AG09309 (cell line): ENCODE data around the gene TAF1B.

ENCODE experiments used
- DNase-seq: peaks from one replicate; pipeline ENCODE4 v3.0.0-alpha.2; 2010; ENCODE audit warnings: low read depth
- H3K4me3 ChIP-seq: 2 replicates; pipeline ENCODE4 v1.5.1; 2011; ENCODE audit warnings: mild to moderate bottlenecking, low read depth, low read length, moderate library complexity; ENCODE audit not compliant: control insufficient read depth
- CTCF ChIP-seq: IDR thresholded peaks from 2 replicates; pipeline ENCODE4 v1.5.1; 2011; ENCODE audit warnings: mild to moderate bottlenecking, low read depth, low read length, inconsistent platforms; ENCODE audit not compliant: insufficient read depth, control insufficient read depth; ENCODE audit errors: missing control alignments

The TAF1B gene

DNA sequence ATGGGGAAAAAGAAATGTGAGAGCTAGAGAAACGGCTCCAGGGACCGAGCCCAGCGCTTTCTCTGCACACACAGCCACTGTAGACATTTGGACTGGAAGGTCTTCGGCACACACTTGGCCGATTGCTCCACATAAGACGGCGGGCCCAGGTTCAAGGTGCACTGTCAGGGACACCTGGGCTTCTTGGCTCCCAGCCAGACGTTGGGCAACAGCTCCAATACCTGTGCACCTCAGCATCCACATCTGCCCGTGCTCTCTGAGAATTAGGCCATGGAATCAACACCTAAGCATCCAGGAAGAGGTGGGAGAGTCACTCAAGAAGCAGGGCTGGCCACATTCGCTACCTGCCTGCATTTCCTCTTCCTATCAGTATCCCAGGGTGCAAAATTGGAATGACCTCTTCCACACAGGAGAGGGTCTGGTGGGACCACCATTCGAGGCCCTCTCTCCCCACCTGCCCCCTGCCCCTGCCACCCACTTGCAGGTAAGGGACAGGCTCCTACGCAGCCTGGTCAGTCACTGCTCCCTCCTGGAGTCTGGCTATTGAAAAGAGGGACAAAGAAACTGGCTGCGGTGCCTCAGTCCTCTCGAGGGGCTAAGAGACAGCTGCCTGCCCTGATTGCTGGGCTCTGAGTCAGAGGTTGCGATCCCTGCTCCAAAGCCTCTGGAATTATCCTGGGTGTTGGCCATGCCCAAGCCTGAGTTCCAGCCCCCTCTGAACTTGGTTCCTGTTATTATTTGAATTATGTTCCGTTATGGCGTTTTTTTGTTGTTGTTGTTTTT is 40.1 kb upstream of the TAF1B start:
- no peak for DNase-seq
- TF ChIP-seq CTCF: no peak
- no peak overlapping the region for H3K4me3 ChIP-seq

- no peak for TF ChIP-seq CTCF
- no peak overlapping the region for H3K4me3 ChIP-seq
- DNase-seq: no peak
These were observed 37.6 kb upstream of the TAF1B start for GRCh38 chr2:9805435-9806297.

DNA sequence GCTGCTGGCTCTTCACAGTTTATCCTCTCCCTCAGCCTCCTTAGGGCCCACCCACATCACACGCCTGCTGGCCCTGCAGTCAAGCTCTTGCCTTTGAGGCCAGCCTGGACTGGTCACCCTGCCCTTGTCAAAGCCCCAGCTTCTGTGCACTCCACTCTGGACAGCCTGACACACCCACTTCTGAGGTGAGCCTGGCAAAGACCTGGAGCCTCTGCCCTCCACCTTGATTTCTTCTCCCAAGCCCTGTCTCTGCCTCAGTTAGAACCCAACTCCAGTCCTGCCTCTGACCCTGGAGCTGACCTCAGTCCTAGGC is 37.0 kb upstream of the TAF1B start:
- no peak overlapping the region for H3K4me3 ChIP-seq

DNA sequence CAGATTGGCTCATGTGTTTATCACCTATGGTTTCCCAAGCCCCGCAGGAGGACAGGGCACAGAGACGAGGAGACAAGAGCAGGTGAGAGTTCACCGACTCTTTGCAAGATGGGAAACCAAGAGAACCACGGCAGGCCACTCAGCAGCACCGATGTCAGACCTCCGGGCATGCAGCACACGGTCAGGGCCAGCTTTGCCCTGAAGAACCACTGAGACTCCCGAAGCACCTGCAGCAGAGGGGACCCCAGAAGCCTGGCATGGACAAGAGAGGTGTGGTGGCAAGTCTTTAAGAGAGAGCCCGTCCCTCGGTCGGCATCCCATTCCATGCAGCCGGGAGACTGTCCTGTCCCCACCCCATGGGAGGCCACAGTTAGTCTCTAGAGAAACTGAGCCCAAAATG is 36.6 kb upstream of the TAF1B start:
- no peak overlapping the region for H3K4me3 ChIP-seq
- DNase-seq: no peak
- TF ChIP-seq CTCF: no peak

More for the DNA sequence above, 37.0 kb upstream of the TAF1B start:
- DNase-seq: no peak
- no peak for TF ChIP-seq CTCF

DNA sequence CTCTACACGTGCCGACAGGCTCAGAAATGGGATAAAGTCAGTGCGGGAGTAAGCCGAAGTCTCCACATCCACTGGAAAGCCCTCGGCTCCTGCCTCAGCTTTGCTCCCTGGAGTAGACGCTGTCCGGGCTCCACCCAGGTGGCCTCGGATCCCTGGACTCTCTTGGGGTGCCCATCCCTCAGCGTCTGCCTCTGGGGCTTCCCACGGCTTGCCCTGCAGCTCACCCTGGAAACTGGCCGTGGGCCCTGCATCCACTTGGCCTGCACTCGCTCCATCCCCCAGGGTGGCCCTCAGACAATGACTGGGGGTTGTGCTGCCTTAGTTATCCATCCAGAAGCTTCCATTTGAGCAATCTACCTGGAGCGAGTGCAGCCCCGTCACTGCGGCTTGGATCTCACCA is 36.2 kb upstream of the TAF1B start:
- no peak for DNase-seq
- no peak for TF ChIP-seq CTCF
- no peak overlapping the region for H3K4me3 ChIP-seq

- no peak overlapping the region for H3K4me3 ChIP-seq
- no peak for DNase-seq
- no peak for TF ChIP-seq CTCF
These were observed 35.5 kb upstream of the TAF1B start for GRCh38 chr2:9807555-9808305.
